ENCODE results near the gene RSPH1. TPM values are rescaled to one million over a fixed set of nuclear protein-coding genes. Genes with fewer than 3 reads are reported as not detected.

The RSPH1 gene
- polyA plus RNA-seq, 1 of the 3 experiments (the other 2 are of a cell fraction): 0.97 TPM

GRCh38 chr21:42533306-42533962 is 37.4 kb upstream of the RSPH1 start:
- Histone ChIP-seq H3K9me3 (no peaks in the 10 kb centered on the region), H3K79me2 (ENCODE audit: insufficient read depth) (no peaks in the 10 kb centered on the region), H3K36me3 (replicated peaks in 1 of 2; ENCODE audit: control insufficient read depth in 1 of 2, insufficient read depth in 2 of 2, low read length in 1 of 2) (no peaks in the 10 kb centered on the region), H3K4me2 (no peak overlapping the region), H3K9ac (no peak overlapping the region), H2AFZ (ENCODE audit: low read depth) (no peak overlapping the region), H3K27me3 (ENCODE audit: insufficient read depth) (no peaks in the 10 kb centered on the region), H4K20me1 (ENCODE audit: insufficient read depth) (no peaks in the 10 kb centered on the region), H3K4me3 (ENCODE audit: low read depth in 2 of 2, low read length in 1 of 2) (no peak overlapping the region), H3K27ac (ENCODE audit: low read depth in 2 of 2, low read length in 1 of 2) (no peak overlapping the region), H3K9me2 (no peaks in the 10 kb centered on the region), H3F3A (replicated peaks; ENCODE audit: insufficient read depth) (no peaks in the 10 kb centered on the region), H3K4me1 (ENCODE audit: control insufficient read depth in 1 of 2, insufficient read depth in 2 of 2, low read depth in 1 of 2, low read length in 1 of 2) (peaks cover 0 to 26% of the 10 kb centered on the region in 2 experiments; a peak in 1 of 4 replicates)
- ChIA-PET POLR2A (no interaction called here), CTCF (interaction anchor here (0.8 to 2.2 kb wide), 6 partner anchors 10 to 224 kb away, joined by 3 to 6 read pairs (median 4); no protein-coding TSS in a partner anchor)
- TF ChIP-seq MAX (IDR thresholded peaks at IDR 0.05; ENCODE audit: low read depth): no peak
- TF ChIP-seq CHD2 (IDR thresholded peaks at IDR 0.05; ENCODE audit: low read length, partially characterized antibody): no peak
- TF ChIP-seq SIN3A (IDR thresholded peaks at IDR 0.05; ENCODE audit: borderline replicate concordance, low read depth, low read length): no peak
- no peak for TF ChIP-seq IRF3 (IDR thresholded peaks at IDR 0.05; ENCODE audit: low read depth, low read length)
- TF ChIP-seq RXRA (IDR thresholded peaks at IDR 0.05; ENCODE audit: borderline replicate concordance, low read depth): no peak
- TF ChIP-seq SMC3 (IDR thresholded peaks at IDR 0.05; ENCODE audit: low read depth, low read length): no peak
- no peak for TF ChIP-seq ZBTB33 (IDR thresholded peaks at IDR 0.05; ENCODE audit: borderline replicate concordance, low read depth)
- no peak for TF ChIP-seq NFIC (IDR thresholded peaks at IDR 0.05; ENCODE audit: borderline replicate concordance)
- TF ChIP-seq NRF1 (IDR thresholded peaks at IDR 0.05; ENCODE audit: low read depth, low read length): no peak
- TF ChIP-seq MEF2A (IDR thresholded peaks at IDR 0.05; ENCODE audit: borderline replicate concordance, low read depth): no peak
- no peak for TF ChIP-seq REST (IDR thresholded peaks at IDR 0.05; ENCODE audit: low read depth, low read length)
- no peak for TF ChIP-seq PBX3 (IDR thresholded peaks at IDR 0.05)
- no peak for TF ChIP-seq EP300 (IDR thresholded peaks at IDR 0.05; ENCODE audit: borderline replicate concordance in 1 of 2, low read depth in 1 of 2, low read length in 1 of 2)
- no peak for TF ChIP-seq RCOR1 (IDR thresholded peaks at IDR 0.05; ENCODE audit: low read length)
- TF ChIP-seq USF1 (IDR thresholded peaks at IDR 0.05; ENCODE audit: borderline replicate concordance, low read depth): no peak
- no peak for TF ChIP-seq GABPA (IDR thresholded peaks at IDR 0.05; ENCODE audit: low read depth)
- no peak for TF ChIP-seq USF2 (IDR thresholded peaks at IDR 0.05; ENCODE audit: borderline replicate concordance, low read depth, low read length)
- TF ChIP-seq TEAD4 (IDR thresholded peaks at IDR 0.05; ENCODE audit: borderline replicate concordance, insufficient read depth): no peak
- TF ChIP-seq EZH2phosphoT487 (IDR thresholded peaks at IDR 0.05; ENCODE audit: borderline replicate concordance, low read depth): no peak
- WGBS (ENCODE audit: low lambda C conversion rate): 79% methylated on average over 9 of the region's 13 CpGs
- no peak for DNase-seq
